B cell (primary cell): ENCODE results near the gene PTMA.

Experiments
- CTCF ChIP-seq: fragments of 200-600 bp; IDR thresholded peaks from one replicate; pipeline ENCODE4 v1.8.0; 2022; ENCODE audit warnings: antibody characterized with exemption, mild to moderate bottlenecking
- EZH2 ChIP-seq: IDR thresholded peaks from 2 replicates; pipeline ENCODE4 v1.6.1; 2012; ENCODE audit warnings: borderline replicate concordance, low read depth, mild to moderate bottlenecking, moderate library complexity, low read length; ENCODE audit not compliant: insufficient read depth, poor library complexity, severe bottlenecking

DNA sequence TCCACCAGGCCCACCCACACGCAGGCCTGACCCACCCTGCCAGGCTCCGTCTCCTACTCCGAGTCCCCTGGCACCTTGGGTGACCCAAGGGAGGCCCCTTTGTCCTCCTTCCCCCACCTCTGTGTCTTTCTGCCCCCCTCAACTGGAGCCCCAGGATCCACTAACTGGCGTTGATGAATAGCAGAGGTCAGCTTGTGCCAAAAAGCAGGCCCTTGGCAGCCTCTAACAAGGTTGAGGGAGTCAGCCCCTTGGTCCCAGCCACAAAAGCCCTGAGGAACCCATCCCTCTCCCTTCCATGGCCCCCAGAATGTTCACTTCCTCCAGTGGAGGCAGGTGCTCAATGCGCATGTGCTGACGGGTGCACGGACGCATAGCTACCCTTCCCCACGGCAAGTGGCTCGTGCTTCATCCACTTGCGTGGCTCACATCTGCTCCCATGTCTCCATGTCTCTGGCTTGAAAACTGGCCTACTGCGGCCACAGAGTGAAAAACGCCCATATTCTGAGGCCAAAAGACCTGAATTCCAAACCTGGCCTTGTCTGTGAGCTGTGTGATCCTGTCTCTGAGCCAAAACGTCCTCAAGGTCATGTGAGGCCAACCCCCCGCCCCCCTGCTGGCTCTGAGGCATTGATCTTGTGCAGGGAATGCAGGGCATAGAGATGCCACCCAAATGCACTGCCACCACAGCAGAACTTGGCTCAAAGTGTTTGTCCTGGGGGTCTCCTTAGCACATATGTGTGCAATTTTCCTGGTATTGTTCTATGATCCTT, 19.0 kb upstream of the PTMA start:
- TF ChIP-seq EZH2 (no peak), CTCF (no peak)
